Stimulated activated CD8-positive, alpha-beta memory T cell treated with anti-CD3 and anti-CD28 coated beads, Interleukin-2, amount 100 ng/mL, for 1 hour (primary cell): Measurements from ENCODE around the gene XXYLT1.

Experiments
- DNase-seq, 2 donors: peaks; one replicate each; pipeline ENCODE4 v3.0.0-alpha.2; 2020; ENCODE audit warnings: low read depth in 2 of 2

The XXYLT1 gene

GRCh38 chr3:195151866-195152541 is 119.0 kb downstream of the XXYLT1 start:
- DNase-seq = no peak

- DNase-seq = no peak
These were observed 119.6 kb downstream of the XXYLT1 start for GRCh38 chr3:195151402-195151801.

GRCh38 chr3:195150181-195151118 is 120.5 kb downstream of the XXYLT1 start:
- no peak for DNase-seq

GRCh38 chr3:195149292-195150030 is 121.5 kb downstream of the XXYLT1 start:
- DNase-seq = no peak

GRCh38 chr3:195148549-195148948 is 122.4 kb downstream of the XXYLT1 start:
- DNase-seq = no peak

GRCh38 chr3:195147649-195148080 is 123.3 kb downstream of the XXYLT1 start:
- DNase-seq = no peak

- no peak for DNase-seq
These were observed 124.8 kb downstream of the XXYLT1 start for GRCh38 chr3:195146131-195146530.

- no peak for DNase-seq
These were observed 125.4 kb downstream of the XXYLT1 start for GRCh38 chr3:195145579-195145978.

GRCh38 chr3:195143221-195143620 is 127.7 kb downstream of the XXYLT1 start:
- no peak for DNase-seq

GRCh38 chr3:195142519-195142918 is 128.4 kb downstream of the XXYLT1 start:
- no peak for DNase-seq

- no peak for DNase-seq
These were observed 129.9 kb downstream of the XXYLT1 start for GRCh38 chr3:195140816-195141793.

- no peak for DNase-seq
These were observed 130.5 kb downstream of the XXYLT1 start for GRCh38 chr3:195140410-195140809.

GRCh38 chr3:195139876-195140240 is 131.1 kb downstream of the XXYLT1 start:
- no peak for DNase-seq

- no peak for DNase-seq
These were observed 131.7 kb downstream of the XXYLT1 start for GRCh38 chr3:195139091-195139875.

- DNase-seq = no peak
These were observed 133.0 kb downstream of the XXYLT1 start for GRCh38 chr3:195137638-195138588.

- no peak for DNase-seq
These were observed 135.0 kb downstream of the XXYLT1 start for GRCh38 chr3:195135917-195136316.

GRCh38 chr3:195134431-195134830 is 136.5 kb downstream of the XXYLT1 start:
- DNase-seq = no peak

GRCh38 chr3:195133462-195133861 is 137.5 kb downstream of the XXYLT1 start:
- DNase-seq = no peak

- DNase-seq = no peak
These were observed 137.9 kb downstream of the XXYLT1 start for GRCh38 chr3:195133013-195133412.
